ENCODE results near the gene SCAMP1.

DNA sequence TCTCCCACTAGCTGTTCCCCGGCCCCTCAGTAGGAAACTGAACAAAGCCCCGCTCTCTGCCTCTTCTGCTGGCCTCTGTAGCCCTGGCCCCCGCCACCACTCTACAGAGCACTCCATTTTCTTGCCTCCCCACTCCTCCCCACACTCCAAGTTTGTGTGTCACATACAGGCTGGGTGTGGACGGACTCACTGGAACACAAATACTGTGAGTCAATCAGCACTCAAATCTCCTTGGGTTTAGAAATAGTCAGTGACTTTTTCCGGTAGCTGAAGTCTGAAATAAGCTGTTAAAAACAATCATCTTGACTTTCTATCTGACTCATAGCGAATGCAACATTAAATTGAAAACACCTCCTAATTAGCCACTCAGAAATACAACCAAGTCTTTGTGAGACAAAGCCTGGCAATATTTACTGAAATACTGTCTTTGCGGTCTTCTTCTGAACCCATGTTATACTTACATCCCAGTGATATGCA, 165.7 kb downstream of the SCAMP1 start:
- TF ChIP-seq POLR2A (IDR thresholded peaks at IDR 0.05): no peak
- TF ChIP-seq, protein P1, sequence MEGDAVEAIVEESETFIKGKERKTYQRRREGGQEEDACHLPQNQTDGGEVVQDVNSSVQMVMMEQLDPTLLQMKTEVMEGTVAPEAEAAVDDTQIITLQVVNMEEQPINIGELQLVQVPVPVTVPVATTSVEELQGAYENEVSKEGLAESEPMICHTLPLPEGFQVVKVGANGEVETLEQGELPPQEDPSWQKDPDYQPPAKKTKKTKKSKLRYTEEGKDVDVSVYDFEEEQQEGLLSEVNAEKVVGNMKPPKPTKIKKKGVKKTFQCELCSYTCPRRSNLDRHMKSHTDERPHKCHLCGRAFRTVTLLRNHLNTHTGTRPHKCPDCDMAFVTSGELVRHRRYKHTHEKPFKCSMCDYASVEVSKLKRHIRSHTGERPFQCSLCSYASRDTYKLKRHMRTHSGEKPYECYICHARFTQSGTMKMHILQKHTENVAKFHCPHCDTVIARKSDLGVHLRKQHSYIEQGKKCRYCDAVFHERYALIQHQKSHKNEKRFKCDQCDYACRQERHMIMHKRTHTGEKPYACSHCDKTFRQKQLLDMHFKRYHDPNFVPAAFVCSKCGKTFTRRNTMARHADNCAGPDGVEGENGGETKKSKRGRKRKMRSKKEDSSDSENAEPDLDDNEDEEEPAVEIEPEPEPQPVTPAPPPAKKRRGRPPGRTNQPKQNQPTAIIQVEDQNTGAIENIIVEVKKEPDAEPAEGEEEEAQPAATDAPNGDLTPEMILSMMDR (IDR thresholded peaks at IDR 0.05): no peak

All from uterus (tissue), 2 donors.